Measurements from ENCODE around the gene ANXA4.
"Not testable (repeated sequence)": the region's sequence is repeated elsewhere in the genome, so short reads cannot be mapped to it uniquely, and the experiment has no call there.

Gene ANXA4

DNA sequence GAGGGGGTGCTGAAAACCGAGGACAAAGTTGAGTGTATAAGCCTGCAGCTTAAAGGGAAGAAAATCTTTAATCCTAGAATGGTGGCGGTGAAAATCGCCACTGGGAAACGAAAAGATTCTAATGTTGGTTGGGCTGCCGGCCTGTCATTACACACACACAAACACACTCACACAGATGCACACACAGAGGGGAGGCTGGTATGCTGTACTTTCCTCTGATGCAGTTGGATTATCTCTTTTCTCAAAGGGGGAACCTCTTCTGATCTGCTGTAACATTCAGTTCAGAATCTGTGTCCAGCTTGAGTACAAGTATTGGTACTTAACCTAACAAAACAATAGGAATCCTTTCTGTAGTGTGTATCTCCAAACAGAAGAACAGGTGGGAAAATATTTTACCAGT lies 39.0 kb downstream of the ANXA4 start:
- DNase-seq, result no peak

DNA sequence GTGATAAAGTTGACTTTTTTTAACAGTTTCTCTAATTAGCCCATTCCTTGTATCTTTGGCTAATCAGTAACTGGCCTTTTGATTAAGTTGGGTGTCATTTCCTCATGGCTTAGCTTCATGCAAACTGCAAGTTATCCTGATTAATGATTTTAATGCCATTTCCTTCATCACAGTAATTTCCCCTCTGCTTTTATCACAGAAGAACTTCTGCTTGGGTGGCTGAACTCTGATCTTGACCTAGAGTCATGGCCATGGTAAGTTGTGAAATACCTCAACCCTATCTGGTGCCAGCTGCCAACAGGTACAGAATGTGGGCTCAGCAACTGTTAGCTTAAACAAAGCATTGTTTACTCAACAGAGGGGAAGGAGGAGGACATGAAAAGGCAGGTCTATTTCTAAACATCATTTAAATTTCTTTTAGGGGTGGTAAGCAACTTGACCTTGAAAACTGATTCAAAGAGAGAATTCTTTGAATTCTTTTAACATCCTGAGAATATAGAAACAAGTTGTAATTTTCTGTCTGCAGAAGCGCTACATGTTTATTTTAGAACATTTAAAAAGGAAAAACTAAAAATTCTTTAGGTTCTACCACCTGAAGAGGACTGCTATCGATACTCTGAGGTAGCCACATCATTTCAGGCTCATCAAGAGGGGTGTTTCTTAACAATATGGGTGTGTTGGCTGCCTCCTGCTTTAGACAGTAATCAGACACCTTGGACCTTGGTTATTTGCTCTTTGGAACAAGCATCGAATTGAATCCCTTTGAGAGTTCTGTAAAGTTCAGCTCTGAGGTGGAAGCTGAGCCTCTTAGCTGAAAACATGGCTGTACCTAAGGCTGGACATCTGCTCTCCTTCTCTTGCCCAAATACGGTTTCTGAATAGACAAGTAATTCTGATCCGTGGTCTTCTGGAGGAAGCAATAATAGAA lies 39.7 kb downstream of the ANXA4 start:
- DNase-seq, result no peak

DNA sequence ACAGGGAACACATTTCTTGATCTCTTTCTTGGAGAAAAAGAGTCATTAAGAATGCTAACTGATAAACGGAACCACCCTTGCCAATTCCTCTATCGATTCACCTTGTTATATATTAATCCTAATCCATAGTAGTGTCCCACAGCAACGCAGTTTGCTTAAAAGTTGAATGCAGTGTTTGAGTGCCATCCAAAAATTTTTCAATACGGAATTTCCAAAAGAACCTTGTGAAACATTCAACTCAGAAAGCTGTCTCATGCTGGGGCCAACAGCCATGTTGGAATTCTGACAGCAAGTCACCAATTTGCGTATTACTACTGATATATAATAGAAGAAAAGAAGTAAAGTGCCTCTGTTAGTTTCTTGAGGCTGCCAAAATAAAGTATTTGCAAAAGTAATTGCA lies 42.3 kb downstream of the ANXA4 start:
- DNase-seq, result no peak

- no peak for DNase-seq
Observed at GRCh38 chr2:69785358-69785757, 43.4 kb downstream of the ANXA4 start.

GRCh38 chr2:69786052-69786560 lies 44.2 kb downstream of the ANXA4 start:
- DNase-seq, result peak; percentile 1

- peak; percentile 35 for DNase-seq
Observed at GRCh38 chr2:69789175-69789721, 47.3 kb downstream of the ANXA4 start.

DNA sequence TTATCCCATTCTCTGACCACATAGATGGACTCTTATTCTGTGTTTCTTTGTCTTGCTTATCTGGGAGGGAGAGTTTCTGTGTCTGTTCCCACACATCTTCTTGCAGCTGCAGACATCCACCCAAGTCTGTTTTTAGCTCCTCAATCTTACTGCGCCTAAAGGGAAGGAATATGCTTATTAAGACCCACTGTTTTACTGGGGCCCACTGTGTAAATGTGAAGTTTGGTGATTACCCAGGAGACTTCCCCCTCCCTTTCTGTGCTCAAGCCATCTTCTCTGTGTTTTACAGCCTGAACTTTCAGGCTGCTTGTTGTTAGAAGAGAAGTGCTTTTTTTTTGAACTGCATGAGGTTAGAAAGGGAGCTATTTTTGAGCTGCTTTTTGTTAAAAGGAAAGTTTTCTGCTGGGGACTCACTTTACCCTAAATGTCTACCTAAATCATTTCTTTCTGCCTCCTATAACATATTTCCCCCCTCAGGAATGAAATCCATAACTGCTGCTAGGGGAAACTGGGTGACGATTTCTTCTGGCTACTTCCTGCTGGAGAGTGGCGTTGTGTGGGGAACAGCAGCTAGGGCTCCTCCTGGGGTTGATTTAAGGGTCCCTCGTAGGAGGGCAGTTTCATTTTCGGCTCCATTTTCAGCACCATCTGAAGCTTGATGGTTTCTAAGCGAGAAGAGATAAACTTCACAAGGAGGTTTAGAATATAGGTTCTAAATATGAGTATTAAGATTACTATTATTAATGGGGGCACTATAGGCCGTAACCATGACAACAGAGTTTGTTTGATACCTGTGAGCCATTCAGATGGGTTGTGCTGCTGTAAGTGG lies 48.1 kb downstream of the ANXA4 start:
- DNase-seq, result no peak

- DNase-seq, result no peak
Observed at GRCh38 chr2:69790601-69790959, 48.6 kb downstream of the ANXA4 start.

DNA sequence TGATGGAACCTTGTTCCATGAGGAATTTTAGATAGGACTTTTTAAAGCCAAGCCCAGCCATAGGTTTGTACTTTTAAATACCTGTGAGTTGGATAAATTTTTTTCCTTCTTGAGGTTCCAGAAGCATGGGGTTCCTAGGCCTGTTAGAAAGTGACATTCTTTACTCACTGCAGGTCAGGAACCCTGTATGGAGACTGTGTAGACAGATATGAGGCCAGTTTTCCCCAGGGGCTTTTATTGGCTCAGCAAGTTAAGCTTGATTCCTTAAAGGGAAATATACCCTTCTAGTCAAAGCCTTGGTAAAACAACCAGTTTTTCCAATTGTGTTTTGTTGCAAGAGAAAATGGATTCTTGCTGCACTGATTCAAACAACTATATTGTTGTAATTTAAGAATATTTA lies 49.1 kb downstream of the ANXA4 start:
- DNase-seq, result no peak

- peak; percentile 15 for DNase-seq
Observed at GRCh38 chr2:69796174-69796573, 54.2 kb downstream of the ANXA4 start.

DNA sequence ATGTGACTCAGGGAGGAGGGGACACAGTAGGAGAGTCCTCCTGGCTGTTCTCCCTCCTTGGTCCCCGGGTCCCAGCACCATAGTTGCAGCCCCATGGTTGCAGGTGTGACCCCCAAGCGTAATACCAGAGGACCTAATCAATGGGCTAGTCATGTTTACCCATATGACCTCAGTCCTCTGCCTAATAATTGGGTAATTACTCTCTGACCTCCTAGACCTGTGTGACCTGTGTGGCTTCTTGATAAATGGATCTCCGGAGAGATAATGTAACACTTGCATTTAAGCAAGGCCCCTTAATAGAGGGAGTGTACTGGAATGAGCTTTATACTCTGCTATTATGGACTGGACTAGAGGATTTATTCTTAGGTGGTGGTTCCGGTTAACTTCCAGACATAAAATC lies 55.3 kb downstream of the ANXA4 start:
- DNase-seq, result no peak

GRCh38 chr2:69797836-69798289 lies 55.9 kb downstream of the ANXA4 start:
- DNase-seq, result peak; percentile 9

- DNase-seq, result peak; percentile 49
Observed at GRCh38 chr2:69798290-69798908, 56.5 kb downstream of the ANXA4 start.

GRCh38 chr2:69798909-69799526 lies 57.1 kb downstream of the ANXA4 start:
- peak; percentile 21 for DNase-seq

GRCh38 chr2:69801745-69802290 lies 59.9 kb downstream of the ANXA4 start:
- DNase-seq, result no peak

- DNase-seq, result not testable (repeated sequence)
Observed at GRCh38 chr2:69802781-69803367, 60.9 kb downstream of the ANXA4 start.

- DNase-seq, result no peak
Observed at GRCh38 chr2:69804416-69804815, 62.5 kb downstream of the ANXA4 start.

DNA sequence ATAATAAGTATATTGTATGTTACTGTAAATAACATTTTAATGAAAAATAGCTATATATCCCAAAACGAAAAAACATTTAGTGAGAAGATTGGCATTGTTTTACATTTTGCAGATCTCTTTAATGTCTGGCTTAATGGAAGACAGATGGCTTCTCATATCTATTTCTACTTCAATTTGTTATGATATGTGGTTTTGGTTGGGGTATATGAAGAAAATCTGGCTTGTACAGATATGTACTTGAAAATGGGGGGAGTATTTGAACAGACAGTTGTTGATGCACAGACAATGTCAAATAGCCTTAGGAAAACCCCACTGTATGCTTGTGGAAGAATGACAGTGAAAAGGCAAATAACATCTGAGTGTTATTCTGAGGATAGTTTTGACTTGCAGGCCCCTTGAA lies 64.0 kb downstream of the ANXA4 start:
- no peak for DNase-seq

DNA sequence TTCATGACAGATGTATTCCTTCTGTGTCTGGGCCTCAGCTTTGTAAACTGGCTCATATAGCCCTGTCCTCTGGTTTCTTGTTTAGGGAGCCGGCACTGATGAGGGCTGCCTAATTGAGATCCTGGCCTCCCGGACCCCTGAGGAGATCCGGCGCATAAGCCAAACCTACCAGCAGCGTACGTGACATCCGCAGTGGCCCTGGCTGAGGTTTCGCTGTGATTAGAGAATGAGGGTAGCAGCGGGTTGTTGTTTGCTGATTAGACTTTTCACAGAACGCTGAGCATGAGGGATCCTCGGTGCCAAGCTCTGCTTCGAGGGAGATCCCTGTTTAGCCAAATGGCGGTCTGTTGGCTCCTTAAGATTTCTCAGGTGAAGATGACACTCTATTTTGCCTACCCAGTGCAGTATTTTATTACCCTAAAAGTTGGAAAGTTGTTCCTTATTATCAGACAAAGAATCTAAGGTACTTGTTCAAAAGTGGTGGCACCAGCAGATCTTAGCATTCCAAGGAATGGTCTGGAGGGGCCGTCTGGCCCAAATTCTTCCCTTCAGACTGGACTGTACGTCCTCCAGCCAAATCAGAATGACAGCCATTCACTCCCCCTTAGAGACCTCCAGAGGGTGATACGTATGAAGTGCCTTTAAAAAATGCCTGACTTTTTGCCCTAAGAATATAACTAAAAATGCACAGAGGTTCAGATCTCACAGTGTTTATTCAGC lies 66.0 kb downstream of the ANXA4 start:
- DNase-seq, result no peak

GRCh38 chr2:69810550-69810949 lies 68.6 kb downstream of the ANXA4 start:
- DNase-seq, result no peak

- no peak for DNase-seq
Observed at GRCh38 chr2:69811018-69811417, 69.1 kb downstream of the ANXA4 start.
